ENCODE results near the gene PTPRN2.

DNA sequence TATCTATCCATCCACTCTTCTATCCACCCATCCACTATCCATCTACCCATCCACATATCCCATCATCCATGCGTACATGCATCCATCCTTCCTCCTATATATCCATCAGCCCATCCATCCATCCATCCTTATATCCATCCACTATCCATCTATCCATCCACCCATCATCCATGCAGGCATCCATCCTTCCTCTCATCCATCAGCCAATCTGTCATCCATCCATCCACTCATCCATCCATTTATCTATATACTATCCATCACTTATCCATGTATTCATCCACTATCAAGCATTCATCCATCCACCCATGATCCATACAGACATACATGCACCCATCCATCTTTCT, 765.0 kb downstream of the PTPRN2 start:
- TF ChIP-seq, protein P1, sequence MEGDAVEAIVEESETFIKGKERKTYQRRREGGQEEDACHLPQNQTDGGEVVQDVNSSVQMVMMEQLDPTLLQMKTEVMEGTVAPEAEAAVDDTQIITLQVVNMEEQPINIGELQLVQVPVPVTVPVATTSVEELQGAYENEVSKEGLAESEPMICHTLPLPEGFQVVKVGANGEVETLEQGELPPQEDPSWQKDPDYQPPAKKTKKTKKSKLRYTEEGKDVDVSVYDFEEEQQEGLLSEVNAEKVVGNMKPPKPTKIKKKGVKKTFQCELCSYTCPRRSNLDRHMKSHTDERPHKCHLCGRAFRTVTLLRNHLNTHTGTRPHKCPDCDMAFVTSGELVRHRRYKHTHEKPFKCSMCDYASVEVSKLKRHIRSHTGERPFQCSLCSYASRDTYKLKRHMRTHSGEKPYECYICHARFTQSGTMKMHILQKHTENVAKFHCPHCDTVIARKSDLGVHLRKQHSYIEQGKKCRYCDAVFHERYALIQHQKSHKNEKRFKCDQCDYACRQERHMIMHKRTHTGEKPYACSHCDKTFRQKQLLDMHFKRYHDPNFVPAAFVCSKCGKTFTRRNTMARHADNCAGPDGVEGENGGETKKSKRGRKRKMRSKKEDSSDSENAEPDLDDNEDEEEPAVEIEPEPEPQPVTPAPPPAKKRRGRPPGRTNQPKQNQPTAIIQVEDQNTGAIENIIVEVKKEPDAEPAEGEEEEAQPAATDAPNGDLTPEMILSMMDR (IDR thresholded peaks at IDR 0.05; ENCODE audit: low read depth, low read length) = no peak
- TF ChIP-seq POLR2A (IDR thresholded peaks at IDR 0.05; ENCODE audit: extremely low read depth, insufficient read length) = no peak
- TF ChIP-seq MYC (IDR thresholded peaks at IDR 0.05; ENCODE audit: low read depth, low read length) = no peak
